Panc1 (cell line): ENCODE measurements around the gene CARMIL3. TPM values are rescaled to one million over a fixed set of nuclear protein-coding genes. Genes with fewer than 3 reads are reported as not detected.
"Not testable (repeated sequence)": the region's sequence is repeated elsewhere in the genome, so short reads cannot be mapped to it uniquely, and the experiment has no call there.

ENCODE experiments used
- ATAC-seq: fragments of 200-7000 bp; cut with Tn5 transposase; 2 replicates; pipeline ENCODE4 v1.9.1; 2020; ENCODE audit warnings: mild to moderate bottlenecking, moderate library complexity
- Bru-seq: library from RNA; stranded (reverse); fragments of 400-500 nt; gene quantifications from one replicate; lab custom pipeline; 2021; lab: Mats Ljungman, UMichigan
- BruChase-seq, 2 experiments: library from RNA; stranded (reverse); fragments of 400-500 nt; gene quantifications; one replicate each; lab custom pipeline; 2021; lab: Mats Ljungman, UMichigan
- BruUV-seq: library from RNA; stranded (reverse); fragments of 400-500 nt; replicated peaks from 2 replicates; lab custom pipeline; 2021; lab: Mats Ljungman, UMichigan
- CTCF ChIA-PET: fragments of 300-600 bp; sonication (Branson Sonifier 250); formaldehyde crosslinking; loops from one replicate; lab custom pipeline; 2022; ENCODE audit warnings: antibody characterized with exemption; lab: Charles Lee
- POLR2A ChIA-PET: fragments of 300-600 bp; sonication (Branson Sonifier 250); formaldehyde crosslinking; loops from one replicate; lab custom pipeline; 2022; ENCODE audit warnings: antibody characterized with exemption; lab: Charles Lee
- DNase-seq: peaks from one replicate; pipeline ENCODE4 v3.0.0-alpha.2; 2010; ENCODE audit warnings: low read depth, low spot score
- H3K27ac ChIP-seq: 2 replicates; pipeline ENCODE4 v1.5.1; 2011; ENCODE audit warnings: mild to moderate bottlenecking, low read length, inconsistent platforms
- H3K27me3 ChIP-seq: fragments of 200-500 bp; sonication (Bioruptor generic); 2 replicates; pipeline ENCODE4 v1.6.0; 2014; ENCODE audit warnings: low read length, inconsistent platforms; ENCODE audit not compliant: control insufficient read depth, insufficient read depth
- H3K36me3 ChIP-seq: fragments of 200-500 bp; sonication (Bioruptor generic); 2 replicates; pipeline ENCODE4 v1.5.1; 2014; ENCODE audit warnings: inconsistent platforms, mild to moderate bottlenecking, low read length, moderate library complexity; ENCODE audit not compliant: control insufficient read depth, insufficient read depth
- H3K4me1 ChIP-seq: 2 replicates; pipeline ENCODE4 v1.5.1; 2011; ENCODE audit warnings: inconsistent platforms, mild to moderate bottlenecking, low read length, moderate library complexity; ENCODE audit not compliant: control insufficient read depth, insufficient read depth
- H3K4me3 ChIP-seq, 2 experiments: 2 replicates each; pipeline ENCODE4 v1.5.1; 2011 to 2012; ENCODE audit warnings: low read depth in 2 of 2, low read length in 2 of 2, mild to moderate bottlenecking in 2 of 2, inconsistent platforms in 1 of 2, moderate library complexity in 1 of 2
- H3K9me3 ChIP-seq: fragments of 200-500 bp; sonication (Bioruptor generic); 2 replicates; pipeline ENCODE4 v1.5.1; 2014; ENCODE audit warnings: low read depth, mild to moderate bottlenecking, inconsistent platforms, low read length, moderate library complexity; ENCODE audit not compliant: control insufficient read depth, insufficient read depth
- TCF7L2 ChIP-seq: IDR thresholded peaks from 2 replicates; pipeline ENCODE4 v1.6.1; 2011; ENCODE audit warnings: mild to moderate bottlenecking, low read depth, low read length, inconsistent platforms
- in situ Hi-C: cut with HindIII; loops from 2 replicates; pipeline ENCODE4 v1.10.0; 2016; ENCODE audit warnings: low sequenced_read_pairs, low pct_unique_long_range_greater_than_20kb
- intact Hi-C: fragments of 100-400 bp; cut with micrococcal nuclease; formaldehyde crosslinking; loops from one replicate; pipeline ENCODE4 v1.10.0; 2022; ENCODE audit not compliant: unreplicated experiment
- long read RNA-seq: library from polyadenylated mRNA; unstranded; transcript quantifications from one replicate; pipeline ENCODE4 v2.0.0, GENCODE V29; 2021; ENCODE audit not compliant: unreplicated experiment
- polyA plus RNA-seq: library from polyadenylated mRNA; unstranded; fragments of >200 nt; gene quantifications from one replicate; pipeline ENCODE4 v1.2.1, GENCODE V29; 2012; ENCODE audit warnings: missing spikeins; ENCODE audit not compliant: insufficient read length
- total RNA-seq: library from RNA; stranded (reverse); gene quantifications from one replicate; pipeline ENCODE4 v1.2.1, GENCODE V29; 2021; ENCODE audit not compliant: unreplicated experiment
- TF ChIP-seq, protein P1 (sequence below), 2 experiments: IDR thresholded peaks; 2 replicates each; pipeline ENCODE4 v1.6.1; 2011 to 2012; ENCODE audit warnings: low read depth in 2 of 2, control low read depth in 1 of 2, low read length in 1 of 2, mild to moderate bottlenecking in 1 of 2, moderate library complexity in 1 of 2; ENCODE audit not compliant: insufficient read depth in 1 of 2

Gene CARMIL3, protein sequence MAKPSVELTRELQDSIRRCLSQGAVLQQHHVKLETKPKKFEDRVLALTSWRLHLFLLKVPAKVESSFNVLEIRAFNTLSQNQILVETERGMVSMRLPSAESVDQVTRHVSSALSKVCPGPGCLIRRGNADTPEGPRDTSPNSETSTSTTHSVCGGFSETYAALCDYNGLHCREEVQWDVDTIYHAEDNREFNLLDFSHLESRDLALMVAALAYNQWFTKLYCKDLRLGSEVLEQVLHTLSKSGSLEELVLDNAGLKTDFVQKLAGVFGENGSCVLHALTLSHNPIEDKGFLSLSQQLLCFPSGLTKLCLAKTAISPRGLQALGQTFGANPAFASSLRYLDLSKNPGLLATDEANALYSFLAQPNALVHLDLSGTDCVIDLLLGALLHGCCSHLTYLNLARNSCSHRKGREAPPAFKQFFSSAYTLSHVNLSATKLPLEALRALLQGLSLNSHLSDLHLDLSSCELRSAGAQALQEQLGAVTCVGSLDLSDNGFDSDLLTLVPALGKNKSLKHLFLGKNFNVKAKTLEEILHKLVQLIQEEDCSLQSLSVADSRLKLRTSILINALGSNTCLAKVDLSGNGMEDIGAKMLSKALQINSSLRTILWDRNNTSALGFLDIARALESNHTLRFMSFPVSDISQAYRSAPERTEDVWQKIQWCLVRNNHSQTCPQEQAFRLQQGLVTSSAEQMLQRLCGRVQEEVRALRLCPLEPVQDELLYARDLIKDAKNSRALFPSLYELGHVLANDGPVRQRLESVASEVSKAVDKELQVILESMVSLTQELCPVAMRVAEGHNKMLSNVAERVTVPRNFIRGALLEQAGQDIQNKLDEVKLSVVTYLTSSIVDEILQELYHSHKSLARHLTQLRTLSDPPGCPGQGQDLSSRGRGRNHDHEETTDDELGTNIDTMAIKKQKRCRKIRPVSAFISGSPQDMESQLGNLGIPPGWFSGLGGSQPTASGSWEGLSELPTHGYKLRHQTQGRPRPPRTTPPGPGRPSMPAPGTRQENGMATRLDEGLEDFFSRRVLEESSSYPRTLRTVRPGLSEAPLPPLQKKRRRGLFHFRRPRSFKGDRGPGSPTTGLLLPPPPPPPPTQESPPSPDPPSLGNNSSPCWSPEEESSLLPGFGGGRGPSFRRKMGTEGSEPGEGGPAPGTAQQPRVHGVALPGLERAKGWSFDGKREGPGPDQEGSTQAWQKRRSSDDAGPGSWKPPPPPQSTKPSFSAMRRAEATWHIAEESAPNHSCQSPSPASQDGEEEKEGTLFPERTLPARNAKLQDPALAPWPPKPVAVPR (N-terminal part only)
- total RNA-seq: 0.15 TPM
- 0.29 TPM for polyA plus RNA-seq
- not detected for Bru-seq, nascent RNA
- BruChase-seq, experiment 1, labeled RNA remaining after a 2-hour chase: percentile 8 among the genes with signal in this experiment
- BruChase-seq, experiment 2, labeled RNA remaining after a 6-hour chase: percentile 16 among the genes with signal in this experiment
- long read RNA-seq: 0 reads

DNA sequence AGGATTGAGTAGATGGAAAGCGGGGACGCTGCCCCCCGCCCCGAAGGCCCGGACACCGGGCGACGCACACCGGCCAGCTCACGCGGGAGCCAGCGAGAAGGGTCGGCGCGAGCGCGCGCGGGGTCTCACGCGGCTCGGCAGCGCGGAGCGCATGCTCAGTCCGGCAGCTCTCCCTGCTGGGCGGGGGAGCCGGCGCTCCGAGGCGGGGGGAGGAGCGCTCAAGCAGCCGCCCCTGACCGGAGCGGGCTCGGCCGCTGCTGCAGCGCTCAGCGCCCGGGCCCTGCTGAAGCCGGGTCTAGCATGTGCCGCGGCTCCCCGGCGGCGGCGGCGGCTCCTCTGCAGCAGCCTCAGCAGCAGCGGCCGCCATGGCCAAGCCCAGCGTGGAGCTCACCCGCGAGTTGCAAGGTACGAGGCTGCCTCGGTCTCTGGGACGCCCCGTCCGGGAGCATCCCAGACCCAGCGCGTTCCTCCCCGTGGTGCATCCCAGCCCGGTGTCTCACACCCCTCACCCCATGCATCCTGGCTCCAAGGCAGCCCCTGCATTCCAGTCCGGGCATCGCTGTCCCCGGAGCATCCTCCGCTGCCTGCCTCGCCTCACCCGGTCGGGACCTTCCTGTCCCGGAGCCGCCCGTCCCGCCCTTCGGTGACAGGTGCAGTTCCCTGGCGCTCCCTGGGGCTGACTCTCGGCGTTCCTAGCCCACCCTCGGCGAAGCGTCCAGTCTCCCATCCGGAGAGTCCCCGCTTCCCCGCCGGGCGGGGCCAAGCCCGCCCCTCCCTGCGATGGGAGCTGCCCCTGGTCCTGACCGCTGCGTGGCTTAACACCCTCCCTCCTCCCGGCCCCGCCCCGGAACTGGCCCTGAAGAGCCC, at the start of gene CARMIL3:
Gene CARMIL3 (plus strand): TSS at position 221 of the 867 bp plus-strand sequence. CDS start 145 bp downstream, at position 366.
- intact Hi-C loops: no loop called here
- POLR2A ChIA-PET: interaction anchor here (0.7 kb wide), 1 partner anchor 21 kb away, joined by 3 read pairs; no protein-coding TSS in a partner anchor

DNA sequence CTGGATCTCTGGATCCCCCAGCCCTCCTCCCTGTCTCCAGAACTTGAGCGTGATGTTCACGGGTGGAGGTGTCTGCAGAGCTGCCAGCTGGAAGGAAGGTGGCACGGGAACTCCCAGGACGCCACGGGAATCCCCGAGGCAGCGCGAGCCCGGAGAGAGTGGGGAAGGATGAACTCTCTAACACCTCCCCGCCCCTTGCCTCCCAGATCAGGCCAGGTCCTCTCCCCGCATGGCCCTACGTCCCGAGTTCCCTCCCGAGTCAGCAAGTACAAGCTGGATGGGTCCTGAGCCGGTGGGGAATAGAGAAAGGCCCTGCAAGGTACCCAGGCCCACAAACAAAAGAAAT, 45.4 kb upstream of the CARMIL3 start:
- BruUV-seq, intact Hi-C loops, H3K4me1 ChIP-seq, H3K36me3 ChIP-seq, in situ Hi-C loops, CTCF ChIA-PET, H3K27ac ChIP-seq, DNase-seq, POLR2A ChIA-PET, H3K27me3 ChIP-seq, H3K9me3 ChIP-seq: not testable (repeated sequence)
- peak; percentile 64 for ATAC-seq
- H3K4me3 ChIP-seq: peak overlapping the region; percentile 29 to 30

More for the DNA sequence above, at the start of gene CARMIL3:
- CTCF ChIA-PET: interaction anchor here (0.8 kb wide), 1 partner anchor 57 kb away, joined by 5 read pairs; no protein-coding TSS in a partner anchor
- Histone ChIP-seq H3K27ac (peak within 1 kb of the TSS; percentile 21; the same call in 1 of the 2 replicates), H3K9me3 (no peaks in the 10 kb centered on the region), H3K4me1 (no peaks in the 10 kb centered on the region), H3K4me3 (peak within 1 kb of the TSS; percentile 51 to 64), H3K36me3 (no peaks in the 10 kb centered on the region), H3K27me3 (no peaks in the 10 kb centered on the region; the same call in 1 of the 2 replicates)
- in situ Hi-C loops: no loop called here
- no TSS peak for BruUV-seq
- DNase-seq (no peak), ATAC-seq (peak; percentile 86)
- TF ChIP-seq, protein P1, sequence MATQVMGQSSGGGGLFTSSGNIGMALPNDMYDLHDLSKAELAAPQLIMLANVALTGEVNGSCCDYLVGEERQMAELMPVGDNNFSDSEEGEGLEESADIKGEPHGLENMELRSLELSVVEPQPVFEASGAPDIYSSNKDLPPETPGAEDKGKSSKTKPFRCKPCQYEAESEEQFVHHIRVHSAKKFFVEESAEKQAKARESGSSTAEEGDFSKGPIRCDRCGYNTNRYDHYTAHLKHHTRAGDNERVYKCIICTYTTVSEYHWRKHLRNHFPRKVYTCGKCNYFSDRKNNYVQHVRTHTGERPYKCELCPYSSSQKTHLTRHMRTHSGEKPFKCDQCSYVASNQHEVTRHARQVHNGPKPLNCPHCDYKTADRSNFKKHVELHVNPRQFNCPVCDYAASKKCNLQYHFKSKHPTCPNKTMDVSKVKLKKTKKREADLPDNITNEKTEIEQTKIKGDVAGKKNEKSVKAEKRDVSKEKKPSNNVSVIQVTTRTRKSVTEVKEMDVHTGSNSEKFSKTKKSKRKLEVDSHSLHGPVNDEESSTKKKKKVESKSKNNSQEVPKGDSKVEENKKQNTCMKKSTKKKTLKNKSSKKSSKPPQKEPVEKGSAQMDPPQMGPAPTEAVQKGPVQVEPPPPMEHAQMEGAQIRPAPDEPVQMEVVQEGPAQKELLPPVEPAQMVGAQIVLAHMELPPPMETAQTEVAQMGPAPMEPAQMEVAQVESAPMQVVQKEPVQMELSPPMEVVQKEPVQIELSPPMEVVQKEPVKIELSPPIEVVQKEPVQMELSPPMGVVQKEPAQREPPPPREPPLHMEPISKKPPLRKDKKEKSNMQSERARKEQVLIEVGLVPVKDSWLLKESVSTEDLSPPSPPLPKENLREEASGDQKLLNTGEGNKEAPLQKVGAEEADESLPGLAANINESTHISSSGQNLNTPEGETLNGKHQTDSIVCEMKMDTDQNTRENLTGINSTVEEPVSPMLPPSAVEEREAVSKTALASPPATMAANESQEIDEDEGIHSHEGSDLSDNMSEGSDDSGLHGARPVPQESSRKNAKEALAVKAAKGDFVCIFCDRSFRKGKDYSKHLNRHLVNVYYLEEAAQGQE (IDR thresholded peaks at IDR 0.05; ENCODE audit: insufficient read depth in 1 of 2, low read depth in 2 of 2, low read length in 1 of 2): peak; percentile 92 to 94
- TF ChIP-seq TCF7L2: no peak

DNA sequence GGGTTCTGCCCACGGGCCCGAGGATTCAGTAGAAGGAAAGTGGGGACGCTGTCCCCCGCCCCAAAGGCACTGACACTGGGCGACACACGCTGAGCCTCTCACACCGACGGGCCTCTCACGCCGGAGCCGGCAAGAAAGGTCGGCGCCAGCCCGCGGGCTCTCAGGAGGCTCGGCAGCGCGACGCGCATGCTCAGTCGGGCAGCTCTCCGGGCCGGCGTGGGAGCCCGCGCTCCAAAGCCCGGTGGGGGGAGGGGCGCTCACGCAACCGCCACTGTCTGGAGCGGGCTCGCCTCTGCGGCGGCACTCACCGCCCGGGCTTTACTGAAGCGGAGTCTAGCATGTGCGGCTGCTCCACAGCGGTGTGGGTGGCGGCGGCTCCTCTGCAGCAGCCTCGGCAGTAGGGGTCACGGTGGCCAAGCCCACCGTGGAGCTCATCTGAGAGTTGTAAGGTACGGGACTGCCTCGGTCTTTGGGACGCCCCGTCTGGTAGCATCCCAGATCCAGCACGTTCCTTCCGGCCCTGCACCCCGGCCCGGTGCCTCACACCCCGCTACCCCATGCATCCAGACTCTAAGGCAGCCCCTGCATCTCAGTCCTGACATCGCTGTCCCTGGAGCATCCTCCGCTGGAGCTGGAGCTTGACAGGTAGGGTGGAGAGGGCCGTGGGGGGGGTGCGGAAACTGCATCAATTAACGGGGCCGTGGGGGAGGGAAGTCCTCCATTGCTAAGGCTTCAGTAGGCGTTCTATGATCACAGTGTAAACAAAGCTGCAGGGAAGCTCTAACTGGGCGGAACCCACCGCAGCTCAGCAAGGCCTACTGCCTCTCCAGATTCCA, 44.8 kb upstream of the CARMIL3 start:
- intact Hi-C loops, in situ Hi-C loops, H3K36me3 ChIP-seq, DNase-seq, CTCF ChIA-PET, H3K27ac ChIP-seq, H3K27me3 ChIP-seq, BruUV-seq, H3K4me1 ChIP-seq, POLR2A ChIA-PET, H3K9me3 ChIP-seq: not testable (repeated sequence)
- peak; percentile 96 for ATAC-seq
- H3K4me3 ChIP-seq: peak overlapping the region; percentile 29 to 30
